IMR-90 (cell line): Measurements from ENCODE around the gene RPL39. TPM values are rescaled to one million over a fixed set of nuclear protein-coding genes. Genes with fewer than 3 reads are reported as not detected.

Experiments used
- ATAC-seq: fragments of 200-7000 bp; cut with Tn5 transposase; 2 replicates; pipeline ENCODE4 v1.9.1; 2020; ENCODE audit warnings: low read depth, mild to moderate bottlenecking, moderate library complexity
- BruUV-seq: library from RNA; stranded (reverse); fragments of 400-500 nt; replicated peaks from 2 replicates; lab custom pipeline; 2021; lab: Mats Ljungman, UMichigan
- CTCF ChIA-PET: fragments of 300-600 bp; formaldehyde crosslinking; extraction: SDS; loops from one replicate; lab custom pipeline; 2021; ENCODE audit warnings: antibody characterized with exemption; lab: Yijun Ruan, JAX
- POLR2A ChIA-PET: fragments of 300-600 bp; sonication (Branson Sonifier 250); formaldehyde crosslinking; loops from one replicate; lab custom pipeline; 2022; ENCODE audit warnings: antibody characterized with exemption; ENCODE audit not compliant: unreplicated experiment; lab: Charles Lee
- DNase-seq: peaks from one replicate; pipeline ENCODE4 v3.0.0; 2013
- H2AFZ ChIP-seq: replicated peaks from 2 replicates; pipeline ENCODE3; 2013; ENCODE audit warnings: low read length, mild to moderate bottlenecking; ENCODE audit not compliant: poor library complexity
- H2AK5ac ChIP-seq: 2 replicates; pipeline ENCODE4 v1.6.1; 2013; ENCODE audit warnings: low read depth, low read length, inconsistent platforms
- H2AK9ac ChIP-seq: replicated peaks from 2 replicates; pipeline ENCODE3; 2013; ENCODE audit warnings: mild to moderate bottlenecking, low read depth, low read length, moderate library complexity; ENCODE audit not compliant: poor library complexity
- H2BK120ac ChIP-seq: 2 replicates; pipeline ENCODE4 v1.6.1; 2013; ENCODE audit warnings: low read depth, low read length, inconsistent platforms
- H2BK15ac ChIP-seq: 3 replicates; pipeline ENCODE4 v1.6.1; 2013; ENCODE audit warnings: low read depth, low read length, inconsistent platforms
- H2BK20ac ChIP-seq: 2 replicates; pipeline ENCODE4 v1.6.1; 2013; ENCODE audit warnings: low read depth, mild to moderate bottlenecking, inconsistent platforms, low read length, moderate library complexity
- H2BK5ac ChIP-seq: 2 replicates; pipeline ENCODE4 v1.6.1; 2013; ENCODE audit warnings: mild to moderate bottlenecking, low read depth, low read length, inconsistent platforms; ENCODE audit not compliant: poor library complexity, severe bottlenecking
- H3K14ac ChIP-seq: replicated peaks from 2 replicates; pipeline ENCODE4 v1.6.1; 2013; ENCODE audit warnings: low read depth, low read length, inconsistent platforms
- H3K18ac ChIP-seq: 2 replicates; pipeline ENCODE4 v1.6.1; 2013; ENCODE audit warnings: low read depth, low read length, control low read depth
- H3K23ac ChIP-seq: 2 replicates; pipeline ENCODE4 v1.6.1; 2013; ENCODE audit warnings: low read depth, low read length, inconsistent platforms
- H3K27ac ChIP-seq: 2 replicates; pipeline ENCODE4 v1.5.1; 2013; ENCODE audit warnings: mild to moderate bottlenecking, control low read depth, low read length; ENCODE audit not compliant: insufficient read depth
- H3K27me3 ChIP-seq: 2 replicates; pipeline ENCODE4 v1.6.1; 2013; ENCODE audit warnings: low read length; ENCODE audit not compliant: control insufficient read depth, insufficient read depth
- H3K36me3 ChIP-seq: 2 replicates; pipeline ENCODE4 v1.6.1; 2013; ENCODE audit warnings: low read length, mixed read lengths; ENCODE audit not compliant: control insufficient read depth, insufficient read depth
- H3K4ac ChIP-seq: 2 replicates; pipeline ENCODE4 v1.6.1; 2013; ENCODE audit warnings: low read depth, low read length, inconsistent platforms
- H3K4me1 ChIP-seq: 2 replicates; pipeline ENCODE4 v1.6.1; 2013; ENCODE audit warnings: low read length, mixed read lengths; ENCODE audit not compliant: control insufficient read depth, insufficient read depth
- H3K4me2 ChIP-seq: 2 replicates; pipeline ENCODE4 v1.6.1; 2013; ENCODE audit warnings: low read depth, mild to moderate bottlenecking, control low read depth, low read length, moderate library complexity
- H3K4me3 ChIP-seq: 2 replicates; pipeline ENCODE4 v1.5.1; 2013; ENCODE audit warnings: low read depth, mild to moderate bottlenecking, control low read depth, low read length, moderate library complexity; ENCODE audit not compliant: insufficient read depth
- H3K56ac ChIP-seq: 2 replicates; pipeline ENCODE4 v1.6.1; 2013; ENCODE audit warnings: low read length, inconsistent platforms; ENCODE audit not compliant: insufficient read depth; ENCODE audit errors: extremely low read depth
- H3K79me1 ChIP-seq, 2 experiments: 2 replicates each; pipeline ENCODE4 v1.6.1; 2013; ENCODE audit warnings: low read length in 2 of 2, inconsistent platforms in 1 of 2, low read depth in 1 of 2
- H3K9ac ChIP-seq: 2 replicates; pipeline ENCODE4 v1.6.1; 2013; ENCODE audit warnings: low read depth, low read length, control low read depth
- H3K9me1 ChIP-seq: 2 replicates; pipeline ENCODE4 v1.6.1; 2013; ENCODE audit warnings: low read length, inconsistent platforms; ENCODE audit not compliant: insufficient read depth
- H3K9me3 ChIP-seq: 2 replicates; pipeline ENCODE4 v1.6.1; 2013; ENCODE audit warnings: low read length; ENCODE audit not compliant: control insufficient read depth, insufficient read depth
- H4K20me1 ChIP-seq: 2 replicates; pipeline ENCODE4 v1.6.1; 2013; ENCODE audit warnings: low read length, inconsistent platforms; ENCODE audit not compliant: insufficient read depth
- H4K5ac ChIP-seq: 2 replicates; pipeline ENCODE4 v1.6.1; 2013; ENCODE audit warnings: mild to moderate bottlenecking, low read depth, low read length, control low read depth
- H4K8ac ChIP-seq, 2 experiments: 2 replicates each; pipeline ENCODE4 v1.6.1; 2013; ENCODE audit warnings: low read depth in 2 of 2, low read length in 2 of 2, control low read depth in 1 of 2, inconsistent platforms in 1 of 2
- H4K91ac ChIP-seq: 2 replicates; pipeline ENCODE4 v1.6.1; 2013; ENCODE audit warnings: low read depth, low read length, inconsistent platforms; ENCODE audit not compliant: insufficient read depth
- CHD1 ChIP-seq: IDR thresholded peaks from 2 replicates; pipeline ENCODE4 v1.6.1; 2012; ENCODE audit warnings: low read depth, low read length, improper control_type of control experiment
- NFE2L2 ChIP-seq: fragments of 150-350 bp; IDR thresholded peaks from 2 replicates; pipeline ENCODE4 v1.6.1; 2016; ENCODE audit warnings: low read depth, mild to moderate bottlenecking, low read length
- POLR2A ChIP-seq: IDR thresholded peaks from 2 replicates; pipeline ENCODE4 v1.6.1; 2012; ENCODE audit warnings: mild to moderate bottlenecking, low read depth, low read length
- WGBS, 2 experiments: methylation state at CpG; one replicate each; pipeline versions ENCODE4 v1.1.5 to v1.1.7; 2013; ENCODE audit warnings: missing lambda C conversion rate in 2 of 2; ENCODE audit not compliant: insufficient read length in 1 of 2; ENCODE audit errors: extremely low coverage in 2 of 2; 5-methylcytosine and 5-hydroxymethylcytosine counted together
- dilution Hi-C: fragments of 300-500 bp; cut with HindIII; formaldehyde crosslinking; loops from one replicate; pipeline ENCODE4 v1.14.3; 2018; ENCODE audit warnings: low sequenced_read_pairs; ENCODE audit not compliant: unreplicated experiment
- in situ Hi-C: fragments of 300-500 bp; cut with MboI; formaldehyde crosslinking; loops from 3 replicates; pipeline ENCODE4 v1.14.3; 2019; ENCODE audit warnings: low sequenced_read_pairs, inconsistent platforms, mixed read lengths
- intact Hi-C: fragments of 100-400 bp; cut with micrococcal nuclease; formaldehyde crosslinking; loops from 2 replicates; pipeline ENCODE4 v1.10.0; 2022
- polyA plus RNA-seq, 3 experiments: library from polyadenylated mRNA; depleted of rRNA; stranded (reverse); fragments of >200 nt; gene quantifications; 2 replicates each; pipeline ENCODE4 v1.2.3, GENCODE V29; 2012; ENCODE audit warnings: low replicate concordance in 1 of 3
- total RNA-seq: library from RNA; depleted of rRNA; stranded (reverse); fragments of >200 nt; gene quantifications from 2 replicates; pipeline ENCODE4 v1.2.3, GENCODE V29; 2012

Gene RPL39
- total and polyA plus RNA-seq, 2 of the 4 experiments (the other 2 are of a cell fraction) = 681 to 2,357 TPM

DNA sequence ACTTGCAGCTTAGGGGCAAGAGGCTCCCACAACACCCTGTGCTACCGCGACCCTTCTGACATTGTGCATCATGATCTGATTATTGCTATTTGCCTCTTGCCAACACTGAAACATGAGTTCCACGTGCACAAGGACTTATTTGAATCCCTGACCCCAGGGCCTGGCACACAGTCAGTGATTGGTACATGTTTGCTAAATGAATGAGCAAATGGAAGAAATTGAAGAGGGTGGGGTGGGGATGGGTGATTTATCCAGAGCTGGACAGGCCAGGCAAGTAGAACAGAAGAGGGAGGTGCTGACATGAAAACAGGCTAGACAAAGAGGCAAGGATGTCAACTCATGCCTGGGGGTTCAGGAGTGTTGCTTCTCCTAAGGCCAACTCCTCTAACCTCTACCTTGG lies 24.9 kb upstream of the RPL39 start:
- H2BK20ac ChIP-seq = no peak overlapping the region
- no peaks in the 10 kb centered on the region for H3K9me1 ChIP-seq
- no peak overlapping the region for H3K4ac ChIP-seq
- CTCF ChIA-PET = no interaction called here
- H4K5ac ChIP-seq = no peak overlapping the region
- DNase-seq = no peak
- no peak overlapping the region for H3K27ac ChIP-seq
- H2AK9ac ChIP-seq = no peak overlapping the region
- H3K18ac ChIP-seq = no peak overlapping the region
- H3K23ac ChIP-seq = no peak overlapping the region
- H3K27me3 ChIP-seq = no peaks in the 10 kb centered on the region
- H2BK120ac ChIP-seq = no peak overlapping the region
- no peak overlapping the region for H2AK5ac ChIP-seq
- in situ Hi-C loops (no loop called here), dilution Hi-C loops (no loop called here), intact Hi-C loops (no loop called here)
- no peak overlapping the region for H3K56ac ChIP-seq
- H4K8ac ChIP-seq = no peak overlapping the region
- H2BK5ac ChIP-seq = no peak overlapping the region
- no peaks in the 10 kb centered on the region for H3K79me1 ChIP-seq
- H3K4me1 ChIP-seq = no peaks in the 10 kb centered on the region
- no peak overlapping the region for H3K9ac ChIP-seq
- no peaks in the 10 kb centered on the region for H4K20me1 ChIP-seq
- H4K91ac ChIP-seq = no peak overlapping the region
- no peak overlapping the region for H2BK15ac ChIP-seq
- no peak overlapping the region for H3K4me2 ChIP-seq
- no peak overlapping the region for H3K4me3 ChIP-seq
- 90% methylated on average over 2 of the region's 3 CpGs; no CpG with 5 or more reads in 1 of the 2 experiments for WGBS, 2 experiments
- no peak for ATAC-seq
- POLR2A ChIA-PET = no interaction called here
- TF ChIP-seq POLR2A (no peak), NFE2L2 (no peak), CHD1 (no peak)
- H2AFZ ChIP-seq = no peak overlapping the region
- H3K36me3 ChIP-seq = no peaks in the 10 kb centered on the region
- no peak overlapping the region for H3K14ac ChIP-seq
- BruUV-seq = no TSS peak
- H3K9me3 ChIP-seq = no peaks in the 10 kb centered on the region
